Measurements from ENCODE around the gene AGFG2.
"Not testable (repeated sequence)": the region's sequence is repeated elsewhere in the genome, so short reads cannot be mapped to it uniquely, and the experiment has no call there.

DNA sequence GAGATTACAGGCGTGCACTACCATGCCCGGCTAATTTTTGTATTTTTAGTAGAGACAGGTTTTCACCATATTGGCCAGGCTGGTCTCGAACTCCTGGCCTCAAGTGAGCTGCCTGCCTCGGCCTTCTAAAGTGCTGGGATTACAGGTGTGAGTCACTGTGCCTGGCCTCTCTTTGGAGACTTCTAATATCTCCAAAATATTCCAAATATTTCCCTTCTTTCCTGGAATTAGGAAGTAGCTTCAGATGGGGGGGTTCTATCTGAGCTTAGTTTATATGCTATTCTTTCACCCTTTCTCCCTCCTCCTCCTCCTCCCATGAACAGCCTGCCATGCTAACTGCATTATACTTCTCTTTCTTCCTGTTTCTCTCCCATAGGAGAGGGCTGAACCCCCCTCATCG, 9.4 kb downstream of the AGFG2 start:
- TF ChIP-seq TAF1 (conservative IDR thresholded peaks at IDR 0.05); SP1 (IDR thresholded peaks at IDR 0.05); EGR1 (IDR thresholded peaks at IDR 0.05; ENCODE audit: low read depth in 2 of 2); NR2F2 (IDR thresholded peaks at IDR 0.05); YY1 (IDR thresholded peaks at IDR 0.05): not testable (repeated sequence)
- TF ChIP-seq, protein P1, sequence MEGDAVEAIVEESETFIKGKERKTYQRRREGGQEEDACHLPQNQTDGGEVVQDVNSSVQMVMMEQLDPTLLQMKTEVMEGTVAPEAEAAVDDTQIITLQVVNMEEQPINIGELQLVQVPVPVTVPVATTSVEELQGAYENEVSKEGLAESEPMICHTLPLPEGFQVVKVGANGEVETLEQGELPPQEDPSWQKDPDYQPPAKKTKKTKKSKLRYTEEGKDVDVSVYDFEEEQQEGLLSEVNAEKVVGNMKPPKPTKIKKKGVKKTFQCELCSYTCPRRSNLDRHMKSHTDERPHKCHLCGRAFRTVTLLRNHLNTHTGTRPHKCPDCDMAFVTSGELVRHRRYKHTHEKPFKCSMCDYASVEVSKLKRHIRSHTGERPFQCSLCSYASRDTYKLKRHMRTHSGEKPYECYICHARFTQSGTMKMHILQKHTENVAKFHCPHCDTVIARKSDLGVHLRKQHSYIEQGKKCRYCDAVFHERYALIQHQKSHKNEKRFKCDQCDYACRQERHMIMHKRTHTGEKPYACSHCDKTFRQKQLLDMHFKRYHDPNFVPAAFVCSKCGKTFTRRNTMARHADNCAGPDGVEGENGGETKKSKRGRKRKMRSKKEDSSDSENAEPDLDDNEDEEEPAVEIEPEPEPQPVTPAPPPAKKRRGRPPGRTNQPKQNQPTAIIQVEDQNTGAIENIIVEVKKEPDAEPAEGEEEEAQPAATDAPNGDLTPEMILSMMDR (IDR thresholded peaks at IDR 0.05; ENCODE audit: low read depth, low read length, missing input control): not testable (repeated sequence)
- TF ChIP-seq, protein P2, sequence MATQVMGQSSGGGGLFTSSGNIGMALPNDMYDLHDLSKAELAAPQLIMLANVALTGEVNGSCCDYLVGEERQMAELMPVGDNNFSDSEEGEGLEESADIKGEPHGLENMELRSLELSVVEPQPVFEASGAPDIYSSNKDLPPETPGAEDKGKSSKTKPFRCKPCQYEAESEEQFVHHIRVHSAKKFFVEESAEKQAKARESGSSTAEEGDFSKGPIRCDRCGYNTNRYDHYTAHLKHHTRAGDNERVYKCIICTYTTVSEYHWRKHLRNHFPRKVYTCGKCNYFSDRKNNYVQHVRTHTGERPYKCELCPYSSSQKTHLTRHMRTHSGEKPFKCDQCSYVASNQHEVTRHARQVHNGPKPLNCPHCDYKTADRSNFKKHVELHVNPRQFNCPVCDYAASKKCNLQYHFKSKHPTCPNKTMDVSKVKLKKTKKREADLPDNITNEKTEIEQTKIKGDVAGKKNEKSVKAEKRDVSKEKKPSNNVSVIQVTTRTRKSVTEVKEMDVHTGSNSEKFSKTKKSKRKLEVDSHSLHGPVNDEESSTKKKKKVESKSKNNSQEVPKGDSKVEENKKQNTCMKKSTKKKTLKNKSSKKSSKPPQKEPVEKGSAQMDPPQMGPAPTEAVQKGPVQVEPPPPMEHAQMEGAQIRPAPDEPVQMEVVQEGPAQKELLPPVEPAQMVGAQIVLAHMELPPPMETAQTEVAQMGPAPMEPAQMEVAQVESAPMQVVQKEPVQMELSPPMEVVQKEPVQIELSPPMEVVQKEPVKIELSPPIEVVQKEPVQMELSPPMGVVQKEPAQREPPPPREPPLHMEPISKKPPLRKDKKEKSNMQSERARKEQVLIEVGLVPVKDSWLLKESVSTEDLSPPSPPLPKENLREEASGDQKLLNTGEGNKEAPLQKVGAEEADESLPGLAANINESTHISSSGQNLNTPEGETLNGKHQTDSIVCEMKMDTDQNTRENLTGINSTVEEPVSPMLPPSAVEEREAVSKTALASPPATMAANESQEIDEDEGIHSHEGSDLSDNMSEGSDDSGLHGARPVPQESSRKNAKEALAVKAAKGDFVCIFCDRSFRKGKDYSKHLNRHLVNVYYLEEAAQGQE (IDR thresholded peaks at IDR 0.05): not testable (repeated sequence)

All from liver (tissue), 3 donors.